Immature natural killer cell (primary cell): ENCODE measurements around the gene OPN1LW. TPM values are rescaled to one million over a fixed set of nuclear protein-coding genes. Genes with fewer than 3 reads are reported as not detected.
"Not testable (repeated sequence)": the region's sequence is repeated elsewhere in the genome, so short reads cannot be mapped to it uniquely, and the experiment has no call there.

Experiments used
- DNase-seq, 3 donors: peaks; one replicate each; pipeline ENCODE4 v3.0.0; 2022; ENCODE audit warnings: mixed read lengths in 1 of 3
- H3K27ac Mint-ChIP-seq, 6 donors: one replicate each; pipeline ENCODE4 v1.8.0; 2020; ENCODE audit warnings: mixed read lengths in 6 of 6, mild to moderate bottlenecking in 5 of 6, inconsistent platforms in 4 of 6, moderate library complexity in 3 of 6
- H3K27me3 Mint-ChIP-seq, 3 donors: one replicate each; pipeline ENCODE4 v1.8.0; 2020 to 2021; ENCODE audit warnings: low read depth in 3 of 3, mild to moderate bottlenecking in 3 of 3, mixed read lengths in 3 of 3, moderate library complexity in 3 of 3, inconsistent platforms in 1 of 3
- H3K36me3 Mint-ChIP-seq, 3 donors: one replicate each; pipeline ENCODE4 v1.8.0; 2020; ENCODE audit warnings: mixed read lengths in 3 of 3, inconsistent platforms in 2 of 3, mild to moderate bottlenecking in 2 of 3
- H3K4me1 Mint-ChIP-seq, 2 donors: one replicate each; pipeline ENCODE4 v1.8.0; 2020; ENCODE audit warnings: inconsistent platforms in 2 of 2, mild to moderate bottlenecking in 2 of 2, mixed read lengths in 2 of 2, moderate library complexity in 1 of 2
- H3K4me3 Mint-ChIP-seq, 5 donors: one replicate each; pipeline ENCODE4 v1.8.0; 2020; ENCODE audit warnings: mild to moderate bottlenecking in 5 of 5, mixed read lengths in 5 of 5, inconsistent platforms in 3 of 5, moderate library complexity in 3 of 5
- H3K9me3 Mint-ChIP-seq, 6 donors: one replicate each; pipeline ENCODE4 v1.8.0; 2020; ENCODE audit warnings: mild to moderate bottlenecking in 6 of 6, mixed read lengths in 6 of 6, inconsistent platforms in 4 of 6, moderate library complexity in 3 of 6
- polyA plus RNA-seq, 3 donors: library from polyadenylated mRNA; unstranded; fragments of 300-500 nt; fragmentation: Illumina TruSeq; gene quantifications; one replicate each; pipeline ENCODE4 v1.2.3, GENCODE V29; 2021

OPN1LW gene
- polyA plus RNA-seq, 3 donors from 2014 or later: not detected

DNA sequence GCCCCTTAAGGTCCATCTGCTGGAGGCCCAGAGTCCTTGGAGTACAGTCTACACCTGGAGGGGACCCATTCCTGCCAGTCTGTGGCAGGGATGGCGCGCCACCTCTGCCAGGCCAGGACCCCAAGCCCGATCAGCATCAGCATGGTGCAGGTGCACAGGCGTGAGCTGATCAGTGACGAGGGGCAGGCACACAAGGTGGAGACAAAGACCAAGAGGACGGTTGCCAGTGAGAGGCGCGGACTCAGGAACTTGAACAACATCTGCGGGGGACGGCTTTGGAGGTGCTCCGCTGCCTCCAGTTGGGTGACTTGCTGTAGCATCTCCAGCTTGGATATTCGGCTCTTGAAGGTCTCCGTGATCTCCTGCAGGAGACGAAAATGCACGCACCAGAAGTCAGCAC, 52.4 kb downstream of the OPN1LW start:
- H3K36me3 Mint-ChIP-seq, H3K27me3 Mint-ChIP-seq, DNase-seq, H3K4me3 Mint-ChIP-seq, H3K27ac Mint-ChIP-seq, H3K9me3 Mint-ChIP-seq, H3K4me1 Mint-ChIP-seq: not testable (repeated sequence)

Other genes starting within 250 kb of the OPN1LW start
- gene AVPR2, start 239.6 kb upstream of the OPN1LW start, polyA plus RNA-seq: not detected
- gene ARHGAP4, start 218.0 kb upstream of the OPN1LW start, polyA plus RNA-seq: 100 to 1,000 TPM in 1 of 3 donors, 10 to 100 TPM in 2; 54.6 to 122 (median 75.7) TPM
- 100 to 1,000 TPM in 2 of 3 donors, 10 to 100 TPM in 1; 70.6 to 126 (median 104) TPM for gene NAA10, start 209.2 kb upstream of the OPN1LW start, polyA plus RNA-seq
- gene RENBP, start 199.6 kb upstream of the OPN1LW start, polyA plus RNA-seq: 1 to 10 TPM in 1 of 3 donors, under 1 TPM in 1, not detected in 1; 0.93 to 3.1 TPM
- 10 to 100 TPM in 1 of 3 donors, 1 to 10 TPM in 2; 1.0 to 14.6 (median 2.9) TPM for gene HCFC1, start 172.4 kb upstream of the OPN1LW start, polyA plus RNA-seq
- gene TMEM187, start 171.5 kb upstream of the OPN1LW start, polyA plus RNA-seq: 10 to 100 TPM in 1 of 3 donors, 1 to 10 TPM in 2; 4.1 to 17.5 (median 5.2) TPM
- 10 to 100 TPM; 39.0 to 81.9 (median 46.6) TPM for gene IRAK1, start 124.3 kb upstream of the OPN1LW start, polyA plus RNA-seq
- 10 to 100 TPM; 11.4 to 31.5 (median 18.3) TPM for gene MECP2, start 46.5 kb upstream of the OPN1LW start, polyA plus RNA-seq
- gene OPN1MW, start 38.4 kb downstream of the OPN1LW start, polyA plus RNA-seq: not detected
- gene OPN1MW2, start 75.5 kb downstream of the OPN1LW start, polyA plus RNA-seq: not detected
- gene OPN1MW3, start 113.3 kb downstream of the OPN1LW start, polyA plus RNA-seq: under 1 TPM in 2 of 3 donors, not detected in 1; 0.16 to 0.19 TPM
- gene TEX28, start 150.9 kb downstream of the OPN1LW start, polyA plus RNA-seq: under 1 TPM in 1 of 3 donors, not detected in 2; 0.46 TPM
- 100 to 1,000 TPM in 1 of 3 donors, 10 to 100 TPM in 2; 58.7 to 282 (median 69.8) TPM for gene TKTL1, start 151.6 kb downstream of the OPN1LW start, polyA plus RNA-seq
- gene FLNA, start 230.4 kb downstream of the OPN1LW start, polyA plus RNA-seq: 1,000 to 10,000 TPM in 1 of 3 donors, 100 to 1,000 TPM in 2; 135 to 1,231 (median 241) TPM
- 10 to 100 TPM; 27.2 to 31.2 (median 28.9) TPM for gene EMD, start 235.1 kb downstream of the OPN1LW start, polyA plus RNA-seq